Liver (tissue), 3 donors: ENCODE measurements around the gene CCND3.

ENCODE experiments used
- EGR1 ChIP-seq, 2 donors: IDR thresholded peaks; 2 replicates each; pipeline ENCODE4 v1.6.1; 2016 to 2018; ENCODE audit warnings: antibody characterized with exemption in 2 of 2, low read depth in 2 of 2
- FOXA1 ChIP-seq: IDR thresholded peaks from 2 replicates; pipeline ENCODE4 v1.6.1; 2016; ENCODE audit warnings: antibody characterized with exemption
- GABPA ChIP-seq, 2 donors: IDR thresholded peaks in 1 of 2; conservative IDR thresholded peaks in 1 of 2; 2 replicates each; pipeline ENCODE4 v1.6.1; 2016; ENCODE audit warnings: antibody characterized with exemption in 2 of 2, mild to moderate bottlenecking in 1 of 2, moderate library complexity in 1 of 2
- HNF4G ChIP-seq: IDR thresholded peaks from 2 replicates; pipeline ENCODE4 v1.6.1; 2016; ENCODE audit warnings: antibody characterized with exemption
- JUND ChIP-seq, 2 donors: IDR thresholded peaks; 2 replicates each; pipeline ENCODE4 v1.6.1; 2016; ENCODE audit warnings: antibody characterized with exemption in 2 of 2
- RAD21 ChIP-seq, 2 donors: IDR thresholded peaks; 2 replicates each; pipeline ENCODE4 v1.6.1; 2016; ENCODE audit warnings: antibody characterized with exemption in 2 of 2, mild to moderate bottlenecking in 2 of 2
- SP1 ChIP-seq: IDR thresholded peaks from 2 replicates; pipeline ENCODE4 v1.6.1; 2018; ENCODE audit warnings: antibody characterized with exemption, mild to moderate bottlenecking
- TAF1 ChIP-seq: conservative IDR thresholded peaks from 2 replicates; pipeline ENCODE4 v1.6.1; 2016; ENCODE audit warnings: antibody characterized with exemption, mild to moderate bottlenecking
- YY1 ChIP-seq: IDR thresholded peaks from 2 replicates; pipeline ENCODE4 v1.6.1; 2016; ENCODE audit warnings: antibody characterized with exemption, mild to moderate bottlenecking
- TF ChIP-seq, protein P1 (sequence below): fragments of 150-350 bp; IDR thresholded peaks from 2 replicates; pipeline ENCODE4 v1.5.1; 2017; ENCODE audit warnings: improper control_type of control experiment, low read depth, low read length; ENCODE audit not compliant: missing input control
- TF ChIP-seq, protein P2 (sequence below): IDR thresholded peaks from 2 replicates; pipeline ENCODE4 v1.6.1; 2016; ENCODE audit warnings: antibody characterized with exemption
- TF ChIP-seq, protein P3 (sequence below): IDR thresholded peaks from 2 replicates; pipeline ENCODE4 v1.6.1; 2016; ENCODE audit warnings: antibody characterized with exemption
- TF ChIP-seq, protein P4 (sequence below): IDR thresholded peaks from 2 replicates; pipeline ENCODE4 v1.6.1; 2016; ENCODE audit warnings: antibody characterized with exemption, mild to moderate bottlenecking
- donor health status: healthy.
- donor health status: healthy.

DNA sequence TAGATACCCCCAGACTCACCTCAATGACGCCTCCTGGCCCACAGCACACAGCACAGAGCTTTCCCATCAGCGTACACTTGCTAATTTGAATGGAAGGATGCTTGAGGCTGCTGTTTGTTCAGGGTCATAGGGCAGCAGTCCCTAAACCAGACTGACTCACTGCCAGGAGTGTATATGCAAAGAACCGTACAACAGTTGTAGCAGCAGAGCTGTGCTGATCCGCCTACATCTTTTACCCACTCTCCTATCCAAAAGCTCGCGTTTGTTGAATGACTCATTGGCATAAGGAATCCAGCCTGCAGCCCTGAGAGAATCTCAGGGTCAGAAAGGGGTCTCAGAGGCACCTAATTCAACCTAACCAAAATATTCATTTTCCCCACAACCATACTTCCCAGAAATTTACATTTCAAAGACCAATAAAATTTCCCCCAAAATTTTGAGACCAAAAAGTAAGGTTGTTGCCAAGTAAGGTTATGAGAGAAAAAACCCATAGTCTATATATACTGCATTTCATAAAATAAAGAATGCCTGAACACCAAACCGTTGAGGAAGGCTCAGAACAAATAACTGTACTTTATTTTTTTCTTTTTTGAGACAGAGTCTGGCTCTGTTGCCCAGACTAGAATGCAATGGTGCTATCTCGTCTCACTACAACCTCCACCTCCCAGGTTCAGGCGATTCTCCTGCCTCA, 35.3 kb upstream of the CCND3 start:
- TF ChIP-seq, protein P1, sequence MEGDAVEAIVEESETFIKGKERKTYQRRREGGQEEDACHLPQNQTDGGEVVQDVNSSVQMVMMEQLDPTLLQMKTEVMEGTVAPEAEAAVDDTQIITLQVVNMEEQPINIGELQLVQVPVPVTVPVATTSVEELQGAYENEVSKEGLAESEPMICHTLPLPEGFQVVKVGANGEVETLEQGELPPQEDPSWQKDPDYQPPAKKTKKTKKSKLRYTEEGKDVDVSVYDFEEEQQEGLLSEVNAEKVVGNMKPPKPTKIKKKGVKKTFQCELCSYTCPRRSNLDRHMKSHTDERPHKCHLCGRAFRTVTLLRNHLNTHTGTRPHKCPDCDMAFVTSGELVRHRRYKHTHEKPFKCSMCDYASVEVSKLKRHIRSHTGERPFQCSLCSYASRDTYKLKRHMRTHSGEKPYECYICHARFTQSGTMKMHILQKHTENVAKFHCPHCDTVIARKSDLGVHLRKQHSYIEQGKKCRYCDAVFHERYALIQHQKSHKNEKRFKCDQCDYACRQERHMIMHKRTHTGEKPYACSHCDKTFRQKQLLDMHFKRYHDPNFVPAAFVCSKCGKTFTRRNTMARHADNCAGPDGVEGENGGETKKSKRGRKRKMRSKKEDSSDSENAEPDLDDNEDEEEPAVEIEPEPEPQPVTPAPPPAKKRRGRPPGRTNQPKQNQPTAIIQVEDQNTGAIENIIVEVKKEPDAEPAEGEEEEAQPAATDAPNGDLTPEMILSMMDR: no peak
- TF ChIP-seq RAD21 (IDR thresholded peaks at IDR 0.05) (no peak), YY1 (no peak), GABPA (IDR thresholded peaks at IDR 0.05 in 1 of 2, conservative IDR thresholded peaks at IDR 0.05 in 1 of 2) (no peak), TAF1 (no peak), FOXA1 (no peak), SP1 (no peak), JUND (IDR thresholded peaks at IDR 0.05) (no peak), EGR1 (IDR thresholded peaks at IDR 0.05; ENCODE audit: low read depth in 2 of 2) (no peak), HNF4G (no peak)
- TF ChIP-seq, protein P2, sequence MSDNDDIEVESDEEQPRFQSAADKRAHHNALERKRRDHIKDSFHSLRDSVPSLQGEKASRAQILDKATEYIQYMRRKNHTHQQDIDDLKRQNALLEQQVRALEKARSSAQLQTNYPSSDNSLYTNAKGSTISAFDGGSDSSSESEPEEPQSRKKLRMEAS: no peak
- TF ChIP-seq, protein P3, sequence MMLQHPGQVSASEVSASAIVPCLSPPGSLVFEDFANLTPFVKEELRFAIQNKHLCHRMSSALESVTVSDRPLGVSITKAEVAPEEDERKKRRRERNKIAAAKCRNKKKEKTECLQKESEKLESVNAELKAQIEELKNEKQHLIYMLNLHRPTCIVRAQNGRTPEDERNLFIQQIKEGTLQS: no peak
- TF ChIP-seq, protein P4, sequence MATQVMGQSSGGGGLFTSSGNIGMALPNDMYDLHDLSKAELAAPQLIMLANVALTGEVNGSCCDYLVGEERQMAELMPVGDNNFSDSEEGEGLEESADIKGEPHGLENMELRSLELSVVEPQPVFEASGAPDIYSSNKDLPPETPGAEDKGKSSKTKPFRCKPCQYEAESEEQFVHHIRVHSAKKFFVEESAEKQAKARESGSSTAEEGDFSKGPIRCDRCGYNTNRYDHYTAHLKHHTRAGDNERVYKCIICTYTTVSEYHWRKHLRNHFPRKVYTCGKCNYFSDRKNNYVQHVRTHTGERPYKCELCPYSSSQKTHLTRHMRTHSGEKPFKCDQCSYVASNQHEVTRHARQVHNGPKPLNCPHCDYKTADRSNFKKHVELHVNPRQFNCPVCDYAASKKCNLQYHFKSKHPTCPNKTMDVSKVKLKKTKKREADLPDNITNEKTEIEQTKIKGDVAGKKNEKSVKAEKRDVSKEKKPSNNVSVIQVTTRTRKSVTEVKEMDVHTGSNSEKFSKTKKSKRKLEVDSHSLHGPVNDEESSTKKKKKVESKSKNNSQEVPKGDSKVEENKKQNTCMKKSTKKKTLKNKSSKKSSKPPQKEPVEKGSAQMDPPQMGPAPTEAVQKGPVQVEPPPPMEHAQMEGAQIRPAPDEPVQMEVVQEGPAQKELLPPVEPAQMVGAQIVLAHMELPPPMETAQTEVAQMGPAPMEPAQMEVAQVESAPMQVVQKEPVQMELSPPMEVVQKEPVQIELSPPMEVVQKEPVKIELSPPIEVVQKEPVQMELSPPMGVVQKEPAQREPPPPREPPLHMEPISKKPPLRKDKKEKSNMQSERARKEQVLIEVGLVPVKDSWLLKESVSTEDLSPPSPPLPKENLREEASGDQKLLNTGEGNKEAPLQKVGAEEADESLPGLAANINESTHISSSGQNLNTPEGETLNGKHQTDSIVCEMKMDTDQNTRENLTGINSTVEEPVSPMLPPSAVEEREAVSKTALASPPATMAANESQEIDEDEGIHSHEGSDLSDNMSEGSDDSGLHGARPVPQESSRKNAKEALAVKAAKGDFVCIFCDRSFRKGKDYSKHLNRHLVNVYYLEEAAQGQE: no peak
